GM21360 (cell line): ENCODE results near the gene NOC3L.
A peak's percentile ranks its signal among the peaks of the same experiment; 100 is the strongest.
"Not testable (repeated sequence)": the region's sequence is repeated elsewhere in the genome, so short reads cannot be mapped to it uniquely, and the experiment has no call there.

Source experiments
- ATAC-seq: cut with Tn5 transposase; IDR thresholded peaks from one replicate; pipeline ENCODE4 v1.9.1; 2021; ENCODE audit warnings: mild to moderate bottlenecking, moderate library complexity; ENCODE audit not compliant: unreplicated experiment

Gene NOC3L, protein sequence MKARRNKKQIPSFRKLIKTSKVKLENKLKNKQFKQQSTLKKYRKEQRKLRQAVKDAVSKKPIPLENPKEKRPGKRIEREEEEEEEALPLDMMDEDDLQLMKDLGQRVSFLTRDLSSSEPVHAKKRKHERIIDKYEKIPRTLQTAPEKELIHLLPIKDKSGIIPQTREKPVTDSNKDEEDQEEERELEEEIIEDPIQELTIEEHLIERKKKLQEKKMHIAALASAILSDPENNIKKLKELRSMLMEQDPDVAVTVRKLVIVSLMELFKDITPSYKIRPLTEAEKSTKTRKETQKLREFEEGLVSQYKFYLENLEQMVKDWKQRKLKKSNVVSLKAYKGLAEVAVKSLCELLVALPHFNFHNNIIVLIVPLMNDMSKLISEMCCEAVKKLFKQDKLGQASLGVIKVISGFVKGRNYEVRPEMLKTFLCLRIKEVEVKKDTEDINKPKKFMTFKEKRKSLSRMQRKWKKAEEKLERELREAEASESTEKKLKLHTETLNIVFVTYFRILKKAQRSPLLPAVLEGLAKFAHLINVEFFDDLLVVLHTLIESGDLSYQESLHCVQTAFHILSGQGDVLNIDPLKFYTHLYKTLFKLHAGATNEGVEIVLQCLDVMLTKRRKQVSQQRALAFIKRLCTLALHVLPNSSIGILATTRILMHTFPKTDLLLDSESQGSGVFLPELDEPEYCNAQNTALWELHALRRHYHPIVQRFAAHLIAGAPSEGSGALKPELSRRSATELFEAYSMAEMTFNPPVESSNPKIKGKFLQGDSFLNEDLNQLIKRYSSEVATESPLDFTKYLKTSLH

GRCh38 chr10:94362360-94363250, at the start of gene NOC3L:
TSS of gene NOC3L (minus strand) at chr10:94362939. CDS start at chr10:94362838, 101 bp downstream.
- peak; percentile 97 for ATAC-seq

- ATAC-seq: no peak
Measured at GRCh38 chr10:94412449-94412848, 49.7 kb upstream of the NOC3L start.

DNA sequence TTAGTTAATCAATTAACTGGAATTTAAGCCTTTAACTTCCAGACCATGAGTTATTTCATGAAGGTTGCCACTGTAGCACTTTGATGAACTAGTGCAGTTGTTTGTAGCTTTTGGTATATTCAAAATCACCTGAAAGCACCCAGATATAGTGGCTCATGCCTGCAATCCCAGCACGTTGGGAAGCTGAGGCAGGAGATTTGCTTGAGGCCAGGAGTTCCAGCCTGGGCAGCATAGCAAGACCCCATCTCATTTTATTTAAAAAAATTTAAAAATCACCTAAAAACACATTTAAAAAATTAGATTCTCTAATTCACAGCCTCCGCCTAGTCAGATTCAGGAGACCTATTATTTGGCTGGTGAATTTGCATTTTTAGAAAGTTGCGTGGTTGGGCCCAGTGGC, 48.6 kb upstream of the NOC3L start:
- ATAC-seq: no peak

DNA sequence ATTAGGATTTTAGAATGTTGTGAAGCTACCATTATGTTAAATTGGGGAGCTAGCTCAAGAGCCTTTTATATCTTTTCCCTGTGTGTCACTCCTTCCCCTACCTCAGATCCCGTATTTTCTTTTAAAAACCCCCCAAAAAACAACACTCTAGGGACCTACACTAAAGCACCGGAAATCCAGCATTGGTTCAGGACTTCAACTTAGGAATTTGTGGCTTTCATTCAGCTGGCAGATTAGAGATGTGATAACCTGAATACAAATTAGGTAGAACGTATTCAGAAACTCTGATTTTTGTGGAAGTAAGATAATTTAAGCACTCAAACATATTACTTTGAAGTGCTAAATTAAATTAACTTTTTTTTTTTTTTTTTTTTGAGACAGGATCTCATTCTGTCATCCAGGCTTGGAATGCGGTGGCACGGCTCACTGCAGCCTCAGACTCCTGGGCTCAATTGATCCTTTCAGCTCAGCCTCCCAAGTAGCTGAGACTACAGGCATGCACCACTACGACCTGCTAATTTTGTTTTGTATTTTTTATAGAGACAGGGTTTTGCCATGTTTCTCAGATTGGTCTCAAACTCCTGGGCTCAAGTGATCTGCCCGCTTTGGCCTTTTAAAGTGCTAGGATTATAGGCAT, 46.4 kb upstream of the NOC3L start:
- no peak for ATAC-seq

DNA sequence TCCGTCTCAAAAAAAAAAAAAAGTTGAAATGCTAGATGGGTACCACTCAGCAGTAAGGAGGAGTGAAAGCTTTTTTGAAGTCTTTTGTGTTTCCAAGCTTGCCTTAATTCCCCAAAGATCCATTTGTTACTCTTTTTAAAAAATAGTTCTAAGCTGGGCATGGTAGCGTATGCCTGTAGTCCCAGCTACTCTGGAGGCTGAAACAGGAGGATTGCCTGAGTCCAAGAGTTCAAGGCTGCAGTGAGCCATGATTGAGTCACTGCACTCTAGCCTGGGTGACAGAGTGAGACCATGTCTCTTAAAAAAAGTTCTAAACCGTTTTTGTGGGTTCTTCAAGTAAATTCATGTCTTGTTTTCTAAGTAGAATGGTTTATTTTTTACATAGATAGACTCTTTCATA, 44.9 kb upstream of the NOC3L start:
- no peak for ATAC-seq

GRCh38 chr10:94405406-94405805, 42.7 kb upstream of the NOC3L start:
- ATAC-seq: no peak

GRCh38 chr10:94403380-94404213, 40.9 kb upstream of the NOC3L start:
- ATAC-seq: peak; percentile 60

DNA sequence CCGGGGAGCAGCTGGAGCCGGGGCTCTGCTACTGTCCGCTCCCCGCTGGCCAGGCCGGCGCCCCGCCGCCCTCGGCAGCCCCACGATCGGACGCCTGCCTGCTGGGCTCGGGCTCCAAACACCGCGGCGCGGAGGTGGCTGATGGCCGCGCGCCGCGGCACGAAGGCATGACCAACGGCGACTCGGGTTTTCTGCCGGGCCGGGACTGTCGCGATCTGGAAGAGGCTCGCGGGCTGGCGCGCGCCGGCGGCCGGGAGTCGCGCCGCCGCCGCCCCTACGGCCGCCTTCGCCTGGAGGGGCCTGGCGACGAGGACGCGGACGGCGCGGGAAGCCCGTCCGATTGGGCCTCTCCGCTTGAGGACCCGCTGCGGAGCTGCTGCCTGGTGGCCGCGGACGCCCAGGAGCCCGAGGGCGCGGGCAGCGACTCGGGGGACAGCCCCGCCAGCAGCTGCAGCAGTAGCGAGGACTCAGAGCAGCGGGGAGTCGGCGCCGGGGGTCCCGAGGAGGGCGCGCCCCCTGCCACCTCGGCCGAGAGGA, 40.2 kb upstream of the NOC3L start:
- ATAC-seq: peak; percentile 27

GRCh38 chr10:94402204-94402842, 39.6 kb upstream of the NOC3L start, which contains the start of gene TBC1D12:
TSS of gene TBC1D12 (plus strand) at chr10:94402541. CDS start at chr10:94402614, 73 bp downstream.
- peak; percentile 56 for ATAC-seq

DNA sequence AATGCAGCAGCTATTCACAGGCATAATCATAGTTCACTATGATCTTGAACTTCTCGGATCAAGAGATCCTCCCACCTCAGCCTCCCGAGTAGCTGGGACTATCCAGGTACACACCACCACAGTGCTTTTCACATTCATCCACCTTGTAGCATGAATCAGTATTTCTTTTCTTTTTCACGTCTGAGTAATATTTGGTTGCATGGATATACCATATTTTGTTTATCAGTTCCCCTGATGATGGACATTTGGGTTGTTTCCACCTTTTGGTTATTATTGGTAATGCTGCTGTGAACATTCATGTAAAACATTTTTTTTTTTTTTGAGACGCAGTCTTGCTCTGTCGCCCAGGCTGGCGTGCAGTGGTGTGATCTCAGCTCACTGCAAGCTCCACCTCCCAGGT, 36.0 kb upstream of the NOC3L start:
- ATAC-seq: no peak

DNA sequence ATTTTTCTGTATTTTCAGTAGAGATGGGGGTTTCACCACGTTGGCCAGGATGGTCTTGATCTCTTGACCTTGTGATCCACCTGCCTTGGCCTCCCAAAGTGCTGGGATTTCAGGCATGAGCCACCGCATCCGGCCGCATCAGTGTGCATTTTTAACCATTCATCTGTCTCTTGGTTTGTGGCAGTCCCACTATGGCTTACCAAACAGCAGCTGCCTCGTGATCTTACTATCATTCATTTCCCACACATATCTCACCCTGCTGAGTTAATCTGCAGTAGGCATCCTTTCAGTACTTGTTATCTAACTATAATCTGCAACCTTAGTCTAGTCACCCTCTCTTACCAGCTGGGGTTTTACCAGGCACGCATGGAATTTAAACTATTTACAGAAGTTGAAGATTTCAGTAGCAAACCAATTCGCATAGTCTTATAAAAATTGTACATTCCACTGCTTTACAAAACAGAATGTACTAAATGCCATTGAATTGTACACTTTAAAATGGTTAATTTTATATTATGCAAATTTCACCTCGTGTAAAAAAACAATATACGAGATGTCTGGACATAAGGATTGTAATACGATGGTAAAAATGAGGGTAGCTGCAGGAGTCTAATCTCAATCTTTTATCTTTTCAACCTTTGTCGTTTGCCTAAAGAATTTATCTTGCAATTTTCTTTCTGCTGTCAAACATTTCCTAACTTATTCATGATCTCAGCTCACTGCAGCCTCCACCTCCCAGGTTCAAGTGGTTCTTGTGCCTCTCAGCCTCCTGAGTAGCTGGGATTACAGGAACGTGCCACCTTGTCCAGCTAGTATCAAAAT, 35.0 kb upstream of the NOC3L start:
- ATAC-seq: no peak

GRCh38 chr10:94392117-94392516, 29.4 kb upstream of the NOC3L start:
- ATAC-seq: not testable (repeated sequence)

DNA sequence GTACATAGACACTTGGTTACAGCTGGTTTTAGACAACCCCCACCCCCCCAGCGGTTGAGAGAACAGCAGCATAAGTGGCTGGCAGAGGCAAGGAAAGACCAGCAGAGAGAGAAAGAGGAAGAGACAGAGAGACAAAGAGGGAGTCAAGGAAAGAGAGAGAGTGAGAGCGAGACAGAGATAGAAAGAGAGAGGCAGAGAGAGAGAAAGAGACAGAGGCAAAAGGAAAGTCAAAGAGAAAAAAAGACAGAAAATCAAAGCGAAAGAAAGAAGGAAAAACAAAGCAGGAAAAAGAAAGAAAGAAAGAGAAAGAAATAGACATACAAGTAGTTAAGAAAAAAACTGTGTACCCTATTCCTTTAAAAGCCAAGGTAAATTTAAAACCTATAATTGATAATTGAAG, 23.0 kb upstream of the NOC3L start:
- not testable (repeated sequence) for ATAC-seq

- no peak for ATAC-seq
Measured at GRCh38 chr10:94383530-94383929, 20.8 kb upstream of the NOC3L start.

- ATAC-seq: no peak
Measured at GRCh38 chr10:94376865-94377264, 14.1 kb upstream of the NOC3L start.

GRCh38 chr10:94375374-94375773, 12.6 kb upstream of the NOC3L start:
- ATAC-seq: no peak

GRCh38 chr10:94370501-94370900, 7.8 kb upstream of the NOC3L start:
- ATAC-seq: no peak

GRCh38 chr10:94366382-94366781, 3.6 kb upstream of the NOC3L start:
- no peak for ATAC-seq
